ENCODE measurements around the gene REEP3.

REEP3 gene

GRCh38 chr10:63522995-63523394, 1.8 kb downstream of the REEP3 start:
- Histone ChIP-seq H3K9ac (peak overlapping the region; percentile 96), H4K20me1 (peaks cover 73% of the 10 kb centered on the region), H3K27ac (peak overlapping the region; percentile 97)

GRCh38 chr10:63525021-63525420, 3.8 kb downstream of the REEP3 start:
- Histone ChIP-seq H3K9ac (no peak overlapping the region), H3K9me3 (no peaks in the 10 kb centered on the region), H3K4me2 (no peak overlapping the region), H4K20me1 (peaks cover 61% of the 10 kb centered on the region; the same call in 1 of the 2 replicates), H3K36me3 (peaks cover 22% of the 10 kb centered on the region), H3K27me3 (no peaks in the 10 kb centered on the region), H3K4me3 (no peak overlapping the region), H3K27ac (no peak overlapping the region), H3K4me1 (peaks cover 32% of the 10 kb centered on the region)
- TF ChIP-seq Cebpa-rat (IDR thresholded peaks at IDR 0.05), result no peak

More at GRCh38 chr10:63522995-63523394, 1.8 kb downstream of the REEP3 start:
- Histone ChIP-seq H3K4me1 (peaks cover 46% of the 10 kb centered on the region), H3K4me3 (peak overlapping the region; percentile 83; the same call in 1 of the 2 replicates), H3K36me3 (peaks cover 7% of the 10 kb centered on the region), H3K27me3 (no peaks in the 10 kb centered on the region), H3K9me3 (no peaks in the 10 kb centered on the region), H3K4me2 (peak overlapping the region; percentile 86)
- TF ChIP-seq Cebpa-rat (IDR thresholded peaks at IDR 0.05), result no peak

- H3K9me3 ChIP-seq, result peaks cover 1% of the 10 kb centered on the region; the same call in 1 of the 2 replicates
- H3K27me3 ChIP-seq, result no peaks in the 10 kb centered on the region
- no peak for TF ChIP-seq Cebpa-rat (IDR thresholded peaks at IDR 0.05)
- H3K4me2 ChIP-seq, result no peak overlapping the region
- peaks cover 53% of the 10 kb centered on the region; the same call in 1 of the 2 replicates for H4K20me1 ChIP-seq
- H3K27ac ChIP-seq, result no peak overlapping the region
- H3K4me3 ChIP-seq, result no peak overlapping the region
- H3K36me3 ChIP-seq, result peaks cover 22% of the 10 kb centered on the region
- H3K4me1 ChIP-seq, result peaks cover 27% of the 10 kb centered on the region
- H3K9ac ChIP-seq, result no peak overlapping the region
Measured at GRCh38 chr10:63527401-63527800, 6.2 kb downstream of the REEP3 start.

GRCh38 chr10:63528084-63528744, 7.0 kb downstream of the REEP3 start:
- peaks cover 59% of the 10 kb centered on the region; the same call in 1 of the 2 replicates for H4K20me1 ChIP-seq
- H3K4me1 ChIP-seq, result peaks cover 18% of the 10 kb centered on the region
- H3K4me3 ChIP-seq, result no peak overlapping the region
- no peaks in the 10 kb centered on the region for H3K27me3 ChIP-seq
- no peak overlapping the region for H3K9ac ChIP-seq
- H3K27ac ChIP-seq, result no peak overlapping the region
- H3K4me2 ChIP-seq, result no peak overlapping the region
- H3K36me3 ChIP-seq, result peaks cover 22% of the 10 kb centered on the region
- peaks cover 4% of the 10 kb centered on the region; the same call in 1 of the 2 replicates for H3K9me3 ChIP-seq
- no peak for TF ChIP-seq Cebpa-rat (IDR thresholded peaks at IDR 0.05)

- no peak overlapping the region for H3K4me2 ChIP-seq
- H3K4me1 ChIP-seq, result peaks cover 22% of the 10 kb centered on the region
- H3K27me3 ChIP-seq, result no peaks in the 10 kb centered on the region
- H3K9ac ChIP-seq, result no peak overlapping the region
- peaks cover 4% of the 10 kb centered on the region; the same call in 1 of the 2 replicates for H3K9me3 ChIP-seq
- H3K4me3 ChIP-seq, result no peak overlapping the region
- H3K27ac ChIP-seq, result no peak overlapping the region
- TF ChIP-seq Cebpa-rat (IDR thresholded peaks at IDR 0.05), result no peak
- peaks cover 57% of the 10 kb centered on the region; the same call in 1 of the 2 replicates for H4K20me1 ChIP-seq
- peaks cover 15% of the 10 kb centered on the region for H3K36me3 ChIP-seq
Measured at GRCh38 chr10:63530409-63530808, 9.2 kb downstream of the REEP3 start.

GRCh38 chr10:63534723-63535122, 13.5 kb downstream of the REEP3 start:
- Histone ChIP-seq H3K4me3 (no peak overlapping the region), H3K4me1 (peaks cover 14% of the 10 kb centered on the region), H3K9ac (no peak overlapping the region), H4K20me1 (peaks cover 50% of the 10 kb centered on the region), H3K27ac (no peak overlapping the region), H3K9me3 (peaks cover 4% of the 10 kb centered on the region; the same call in 1 of the 2 replicates), H3K27me3 (no peaks in the 10 kb centered on the region), H3K4me2 (peak overlapping the region; percentile 12; the same call in 1 of the 2 replicates), H3K36me3 (peaks cover 1% of the 10 kb centered on the region)
- TF ChIP-seq Cebpa-rat (IDR thresholded peaks at IDR 0.05), result no peak

- no peak for TF ChIP-seq Cebpa-rat (IDR thresholded peaks at IDR 0.05)
- H3K4me1 ChIP-seq, result peaks cover 22% of the 10 kb centered on the region
Measured at GRCh38 chr10:63536698-63537097, 15.5 kb downstream of the REEP3 start.

GRCh38 chr10:63537536-63537935, 16.3 kb downstream of the REEP3 start:
- Histone ChIP-seq H3K27me3 (no peaks in the 10 kb centered on the region), H3K36me3 (no peaks in the 10 kb centered on the region; the same call in 1 of the 2 replicates), H4K20me1 (peaks cover 54% of the 10 kb centered on the region), H3K9ac (no peak overlapping the region), H3K4me3 (no peak overlapping the region), H3K9me3 (peaks cover 1% of the 10 kb centered on the region; the same call in 1 of the 2 replicates), H3K4me1 (peaks cover 22% of the 10 kb centered on the region), H3K4me2 (no peak overlapping the region), H3K27ac (no peak overlapping the region)
- no peak for TF ChIP-seq Cebpa-rat (IDR thresholded peaks at IDR 0.05)

More at GRCh38 chr10:63536698-63537097, 15.5 kb downstream of the REEP3 start:
- Histone ChIP-seq H3K27me3 (no peaks in the 10 kb centered on the region), H4K20me1 (peaks cover 55% of the 10 kb centered on the region), H3K27ac (no peak overlapping the region), H3K36me3 (no peaks in the 10 kb centered on the region; the same call in 1 of the 2 replicates), H3K4me3 (no peak overlapping the region), H3K9me3 (peaks cover 4% of the 10 kb centered on the region; the same call in 1 of the 2 replicates), H3K9ac (no peak overlapping the region), H3K4me2 (no peak overlapping the region)

- no peak for TF ChIP-seq Cebpa-rat (IDR thresholded peaks at IDR 0.05)
- H3K4me3 ChIP-seq, result no peak overlapping the region
- no peak overlapping the region for H3K9ac ChIP-seq
- no peak overlapping the region for H3K4me2 ChIP-seq
- no peaks in the 10 kb centered on the region for H3K27me3 ChIP-seq
- no peaks in the 10 kb centered on the region for H3K9me3 ChIP-seq
- H3K36me3 ChIP-seq, result no peaks in the 10 kb centered on the region
- H3K4me1 ChIP-seq, result peaks cover 12% of the 10 kb centered on the region
- no peak overlapping the region for H3K27ac ChIP-seq
- H4K20me1 ChIP-seq, result peaks cover 54% of the 10 kb centered on the region
Measured at GRCh38 chr10:63539377-63539776, 18.2 kb downstream of the REEP3 start.

- H3K27me3 ChIP-seq, result no peaks in the 10 kb centered on the region
- H3K4me3 ChIP-seq, result no peak overlapping the region
- no peaks in the 10 kb centered on the region for H3K9me3 ChIP-seq
- peaks cover 50% of the 10 kb centered on the region for H4K20me1 ChIP-seq
- no peak overlapping the region for H3K9ac ChIP-seq
- H3K4me2 ChIP-seq, result no peak overlapping the region
- no peak overlapping the region for H3K27ac ChIP-seq
- peaks cover 8% of the 10 kb centered on the region for H3K4me1 ChIP-seq
- H3K36me3 ChIP-seq, result no peaks in the 10 kb centered on the region
- no peak for TF ChIP-seq Cebpa-rat (IDR thresholded peaks at IDR 0.05)
Measured at GRCh38 chr10:63539994-63540393, 18.8 kb downstream of the REEP3 start.

All from BLaER1 (cell line).